Pancreas (tissue), 10 donors: ENCODE data around the gene SRRM1. TPM values are rescaled to one million over a fixed set of nuclear protein-coding genes. Genes with fewer than 3 reads are reported as not detected.

ENCODE experiments used
- ATAC-seq, 4 donors: fragments of 200-7000 bp; cut with Tn5 transposase; one replicate each; pipeline versions ENCODE4 v1.8.0 to v1.9.1; 2020; ENCODE audit warnings: mild to moderate bottlenecking in 4 of 4, moderate library complexity in 4 of 4
- DNase-seq, 6 donors: peaks; one replicate each; pipeline ENCODE4 v3.0.0-alpha.2; 2020
- FAIRE-seq: peaks from 2 replicates; lab custom pipeline; 2012; peaks lifted over from hg19 to GRCh38; lab: Jason Lieb, UNC
- H3K27ac ChIP-seq, 4 donors: fragments of 200-600 bp; sonication (generic); 1 replicate in 3 of 4; 2 replicates in 1 of 4; pipeline versions ENCODE4 v1.5.0 to v1.8.0; 2020
- H3K27me3 ChIP-seq, 4 donors: fragments of 200-600 bp; one replicate each; pipeline ENCODE4 v1.8.0; 2021
- H3K36me3 ChIP-seq, 3 donors: fragments of 200-600 bp; sonication (generic) in 1 of 3; one replicate each; pipeline versions ENCODE4 v1.5.0 to v1.8.0; 2020 to 2021
- H3K4me1 ChIP-seq, 3 donors: fragments of 200-600 bp; one replicate each; pipeline ENCODE4 v1.8.0; 2021
- H3K4me3 ChIP-seq, 4 donors: fragments of 200-600 bp; sonication (generic) in 2 of 4; one replicate each; pipeline versions ENCODE4 v1.5.0 to v1.8.0; 2020 to 2021
- H3K9me3 ChIP-seq, 4 donors: fragments of 200-600 bp; one replicate each; pipeline ENCODE4 v1.8.0; 2021
- WGBS, 2 donors: extraction: QIAGEN DNeasy Blood & Tissue Kit; methylation state at CpG; one replicate each; pipeline ENCODE4 v1.1.7; 2013; 5-methylcytosine and 5-hydroxymethylcytosine counted together
- intact Hi-C, 3 donors: fragments of 100-400 bp; cut with DNase I; formaldehyde crosslinking; loops; one replicate each; pipeline versions ENCODE4 v1.11.1 to v1.14.2; 2022
- polyA plus RNA-seq, 2 donors: library from polyadenylated mRNA; stranded (reverse); fragments of 200-250 nt; gene quantifications; one replicate each; pipeline ENCODE4 v1.2.3, GENCODE V29; 2013
- total RNA-seq, 6 donors: library from RNA; stranded (reverse); fragmentation: NEBNext Ultra II Directional in 4 of 6; extraction: Animal tissue kit (Norgen Biotek cat#: 25700) in 4 of 6; gene quantifications; one replicate each; pipeline versions ENCODE4 v1.2.1 to v1.2.4, GENCODE V29; 2021 to 2023
- TF ChIP-seq, protein P1 (sequence below), 4 donors: fragments of 200-600 bp; sonication (generic) in 3 of 4; IDR thresholded peaks; one replicate each; pipeline versions ENCODE4 v1.5.0 to v1.8.0; 2021; ENCODE audit warnings: antibody characterized with exemption in 4 of 4
- donor health status: healthy with polysubstance abuse.
- donor health status: DM: no; HTN: no; CAD: no; lungs with moderate emphysema.
- donor health status: DM: no; HTN: no; CAD: no.
- donor health status: control.
- donor health status: control.
- donor health status: Bipolar disorder and iron deficiency.
- donor health status: DM: yes; HTN: yes; CAD: no.
- donor health status: DM: no; HTN: no; CAD: no.
- donor health status: DM: no; HTN: no; CAD: no.
- donor health status: DM: yes; HTN: yes; CAD: no.

Gene SRRM1, protein sequence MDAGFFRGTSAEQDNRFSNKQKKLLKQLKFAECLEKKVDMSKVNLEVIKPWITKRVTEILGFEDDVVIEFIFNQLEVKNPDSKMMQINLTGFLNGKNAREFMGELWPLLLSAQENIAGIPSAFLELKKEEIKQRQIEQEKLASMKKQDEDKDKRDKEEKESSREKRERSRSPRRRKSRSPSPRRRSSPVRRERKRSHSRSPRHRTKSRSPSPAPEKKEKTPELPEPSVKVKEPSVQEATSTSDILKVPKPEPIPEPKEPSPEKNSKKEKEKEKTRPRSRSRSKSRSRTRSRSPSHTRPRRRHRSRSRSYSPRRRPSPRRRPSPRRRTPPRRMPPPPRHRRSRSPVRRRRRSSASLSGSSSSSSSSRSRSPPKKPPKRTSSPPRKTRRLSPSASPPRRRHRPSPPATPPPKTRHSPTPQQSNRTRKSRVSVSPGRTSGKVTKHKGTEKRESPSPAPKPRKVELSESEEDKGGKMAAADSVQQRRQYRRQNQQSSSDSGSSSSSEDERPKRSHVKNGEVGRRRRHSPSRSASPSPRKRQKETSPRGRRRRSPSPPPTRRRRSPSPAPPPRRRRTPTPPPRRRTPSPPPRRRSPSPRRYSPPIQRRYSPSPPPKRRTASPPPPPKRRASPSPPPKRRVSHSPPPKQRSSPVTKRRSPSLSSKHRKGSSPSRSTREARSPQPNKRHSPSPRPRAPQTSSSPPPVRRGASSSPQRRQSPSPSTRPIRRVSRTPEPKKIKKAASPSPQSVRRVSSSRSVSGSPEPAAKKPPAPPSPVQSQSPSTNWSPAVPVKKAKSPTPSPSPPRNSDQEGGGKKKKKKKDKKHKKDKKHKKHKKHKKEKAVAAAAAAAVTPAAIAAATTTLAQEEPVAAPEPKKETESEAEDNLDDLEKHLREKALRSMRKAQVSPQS
- total RNA-seq (10 to 100 TPM; 45.5 to 71.3 (median 57.3) TPM), polyA plus RNA-seq (10 to 100 TPM; 34.3 to 54.6 TPM)

DNA sequence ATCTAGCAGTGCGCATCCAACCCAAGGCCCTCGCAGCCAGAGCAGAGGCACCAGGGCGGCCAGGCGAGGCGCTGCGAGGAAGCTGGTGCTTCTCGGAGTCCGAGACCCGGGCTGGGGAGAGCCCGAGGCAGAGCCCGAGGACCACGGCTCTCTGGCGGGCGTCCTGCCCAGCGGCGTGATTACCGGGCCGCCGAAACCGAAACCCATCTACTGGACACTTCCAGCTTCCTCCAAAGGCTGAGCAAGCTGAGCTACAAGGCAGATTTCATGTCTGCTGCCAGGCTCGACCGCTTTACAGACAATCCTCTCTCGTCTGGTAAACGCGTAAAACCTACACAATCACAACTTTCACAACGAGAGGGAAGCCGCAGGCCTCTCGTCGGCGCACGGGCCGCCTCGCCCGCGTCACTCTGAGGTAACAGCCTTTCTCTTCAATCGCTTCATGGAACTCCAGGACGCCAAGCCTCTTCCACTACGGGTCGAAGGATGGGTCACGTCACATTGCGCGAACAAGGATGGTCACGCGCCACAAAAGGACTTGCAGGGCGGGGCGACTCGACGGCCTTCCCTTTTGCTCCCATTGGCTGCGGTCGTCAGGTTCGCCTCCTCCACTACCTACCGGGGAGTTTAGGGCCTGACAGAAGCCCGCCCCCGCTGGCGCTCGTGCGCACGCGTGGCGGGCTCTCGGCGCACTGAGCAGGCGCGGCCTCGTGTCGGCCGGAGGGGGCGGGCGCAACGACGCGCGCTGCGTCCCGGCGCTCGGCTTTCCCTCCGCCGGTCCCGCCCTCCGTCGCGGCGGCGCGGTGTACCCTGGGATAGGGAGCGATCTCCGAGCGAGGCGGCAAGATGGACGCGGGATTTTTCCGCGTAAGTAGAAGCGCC lies at the start of gene SRRM1:
Gene SRRM1 (plus strand): TSS at position 822 of the 882 bp plus-strand sequence. CDS start 25 bp downstream, at position 847.
- peaks cover 0 to 15% (median 12%) of the 10 kb centered on the region in 3 donors for H3K36me3 ChIP-seq
- no peaks in the 10 kb centered on the region for H3K27me3 ChIP-seq
- no peaks in the 10 kb centered on the region for H3K9me3 ChIP-seq
- 0% methylated on average over 93 to 95 of the region's 95 CpGs for WGBS, 2 donors
- FAIRE-seq (peak; percentile 26), ATAC-seq (peak; percentile 91 to 94 (median 94)), DNase-seq (peak; percentile 98 to 100 (median 100))
- intact Hi-C loops, result no loop called here
- peak within 1 kb of the TSS; percentile 66 to 91 (median 86) for H3K4me3 ChIP-seq
- TF ChIP-seq, protein P1, sequence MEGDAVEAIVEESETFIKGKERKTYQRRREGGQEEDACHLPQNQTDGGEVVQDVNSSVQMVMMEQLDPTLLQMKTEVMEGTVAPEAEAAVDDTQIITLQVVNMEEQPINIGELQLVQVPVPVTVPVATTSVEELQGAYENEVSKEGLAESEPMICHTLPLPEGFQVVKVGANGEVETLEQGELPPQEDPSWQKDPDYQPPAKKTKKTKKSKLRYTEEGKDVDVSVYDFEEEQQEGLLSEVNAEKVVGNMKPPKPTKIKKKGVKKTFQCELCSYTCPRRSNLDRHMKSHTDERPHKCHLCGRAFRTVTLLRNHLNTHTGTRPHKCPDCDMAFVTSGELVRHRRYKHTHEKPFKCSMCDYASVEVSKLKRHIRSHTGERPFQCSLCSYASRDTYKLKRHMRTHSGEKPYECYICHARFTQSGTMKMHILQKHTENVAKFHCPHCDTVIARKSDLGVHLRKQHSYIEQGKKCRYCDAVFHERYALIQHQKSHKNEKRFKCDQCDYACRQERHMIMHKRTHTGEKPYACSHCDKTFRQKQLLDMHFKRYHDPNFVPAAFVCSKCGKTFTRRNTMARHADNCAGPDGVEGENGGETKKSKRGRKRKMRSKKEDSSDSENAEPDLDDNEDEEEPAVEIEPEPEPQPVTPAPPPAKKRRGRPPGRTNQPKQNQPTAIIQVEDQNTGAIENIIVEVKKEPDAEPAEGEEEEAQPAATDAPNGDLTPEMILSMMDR (IDR thresholded peaks at IDR 0.05), result peak in 1 of 4 donors; percentile 15
- H3K4me1 ChIP-seq, result peaks cover 8 to 21% (median 14%) of the 10 kb centered on the region in 3 donors
- peak within 1 kb of the TSS; percentile 95 to 100 (median 97) for H3K27ac ChIP-seq

DNA sequence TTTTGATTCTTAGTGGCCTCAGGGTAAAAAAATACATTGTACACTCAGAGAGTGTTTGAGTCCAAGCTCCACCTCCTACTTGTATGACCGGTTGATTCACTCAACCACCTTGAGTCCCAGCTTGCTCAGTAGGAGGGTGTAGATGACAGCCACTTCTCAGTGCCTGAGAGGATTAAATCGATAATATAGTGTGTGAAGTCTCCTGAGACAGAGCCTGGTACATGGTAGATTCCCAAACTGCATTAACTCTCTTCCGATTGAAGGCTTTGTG lies 48.8 kb upstream of the SRRM1 start:
- DNase-seq (no peak), ATAC-seq (peak in 3 of 4 donors; percentile 57 to 77 (median 75)), FAIRE-seq (no peak)
- H3K4me1 ChIP-seq, result no peaks in the 10 kb centered on the region
- no peak overlapping the region for H3K27ac ChIP-seq
- no peak overlapping the region for H3K4me3 ChIP-seq
- peaks cover 0 to 4% (median 0%) of the 10 kb centered on the region in 3 donors for H3K36me3 ChIP-seq
- H3K27me3 ChIP-seq, result no peaks in the 10 kb centered on the region
- TF ChIP-seq, protein P1 (IDR thresholded peaks at IDR 0.05), result no peak
- 39 to 42% methylated on average over 3 of the region's 3 CpGs for WGBS, 2 donors
- no peaks in the 10 kb centered on the region for H3K9me3 ChIP-seq
- intact Hi-C loops, result no loop called here

DNA sequence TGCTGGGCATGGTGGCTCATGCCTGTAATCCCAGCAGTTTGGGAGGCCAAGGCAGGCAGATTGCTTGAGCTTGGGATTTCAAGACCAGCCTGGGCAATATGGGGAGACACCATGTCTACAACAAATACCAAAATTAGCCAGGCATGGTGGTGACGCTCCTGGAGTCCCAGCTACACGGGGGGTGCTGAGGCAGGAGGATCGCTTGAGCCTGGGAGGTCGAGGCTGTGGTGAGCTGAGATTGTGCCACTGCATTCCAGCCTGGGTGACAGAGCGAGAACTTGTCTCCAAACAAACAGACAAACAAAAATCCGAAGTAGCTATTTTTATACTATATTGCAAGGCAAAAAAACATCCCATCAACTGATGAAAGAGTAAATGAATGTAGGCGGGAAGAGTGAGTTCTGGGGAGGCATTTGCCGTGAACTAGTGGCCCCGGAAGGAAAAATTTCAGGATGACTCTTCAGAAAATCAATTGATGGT lies 46.7 kb upstream of the SRRM1 start:
- Histone ChIP-seq H3K27ac (no peak overlapping the region), H3K4me1 (no peaks in the 10 kb centered on the region), H3K4me3 (no peak overlapping the region), H3K36me3 (peaks cover 0 to 4% (median 0%) of the 10 kb centered on the region in 3 donors), H3K9me3 (no peaks in the 10 kb centered on the region), H3K27me3 (no peaks in the 10 kb centered on the region)
- ATAC-seq (no peak), FAIRE-seq (no peak), DNase-seq (no peak)
- intact Hi-C loops, result no loop called here
- WGBS, 2 donors, result 88 to 89% methylated on average over 9 of the region's 9 CpGs
- TF ChIP-seq, protein P1 (IDR thresholded peaks at IDR 0.05), result no peak

DNA sequence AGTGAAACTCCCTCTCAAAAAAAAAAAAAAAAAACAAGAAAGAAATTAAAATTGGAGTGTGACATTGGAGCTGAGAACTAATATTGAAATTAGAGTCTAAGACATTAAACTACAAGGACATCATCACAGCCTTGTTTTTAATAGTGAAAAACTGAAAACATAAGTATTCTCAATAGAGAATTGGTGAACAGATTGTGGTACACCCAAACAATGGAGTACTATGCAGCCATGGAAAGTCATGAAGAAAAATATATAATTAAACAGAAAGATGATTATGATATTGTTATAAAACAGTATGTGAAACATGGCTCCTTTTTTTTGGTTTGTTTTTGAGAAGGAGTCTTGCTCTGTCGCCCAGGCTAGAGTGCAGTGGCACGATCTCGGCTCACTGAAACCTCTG lies 43.8 kb upstream of the SRRM1 start:
- no peaks in the 10 kb centered on the region for H3K4me1 ChIP-seq
- FAIRE-seq, result no peak
- H3K27ac ChIP-seq, result no peak overlapping the region
- no peaks in the 10 kb centered on the region for H3K27me3 ChIP-seq
- no peaks in the 10 kb centered on the region for H3K9me3 ChIP-seq
- no peak for ATAC-seq
- DNase-seq, result no peak
- H3K4me3 ChIP-seq, result no peak overlapping the region
- TF ChIP-seq, protein P1 (IDR thresholded peaks at IDR 0.05), result no peak
- intact Hi-C loops, result no loop called here
- WGBS, 2 donors, result 91 to 95% methylated on average over 3 of the region's 3 CpGs
- H3K36me3 ChIP-seq, result peaks cover 0 to 4% (median 0%) of the 10 kb centered on the region in 3 donors
